SW480 (cell line): ENCODE data around the gene ACTL7B.
A peak's percentile ranks its signal among the peaks of the same experiment; 100 is the strongest.
"Not testable (repeated sequence)": the region's sequence is repeated elsewhere in the genome, so short reads cannot be mapped to it uniquely, and the experiment has no call there.

Experiments used
- DNase-seq: peaks from one replicate; pipeline ENCODE4 v3.0.0-alpha.2; 2016; ENCODE audit warnings: low spot score

ACTL7B gene, protein sequence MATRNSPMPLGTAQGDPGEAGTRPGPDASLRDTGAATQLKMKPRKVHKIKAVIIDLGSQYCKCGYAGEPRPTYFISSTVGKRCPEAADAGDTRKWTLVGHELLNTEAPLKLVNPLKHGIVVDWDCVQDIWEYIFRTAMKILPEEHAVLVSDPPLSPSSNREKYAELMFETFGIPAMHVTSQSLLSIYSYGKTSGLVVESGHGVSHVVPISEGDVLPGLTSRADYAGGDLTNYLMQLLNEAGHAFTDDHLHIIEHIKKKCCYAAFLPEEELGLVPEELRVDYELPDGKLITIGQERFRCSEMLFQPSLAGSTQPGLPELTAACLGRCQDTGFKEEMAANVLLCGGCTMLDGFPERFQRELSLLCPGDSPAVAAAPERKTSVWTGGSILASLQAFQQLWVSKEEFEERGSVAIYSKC

DNA sequence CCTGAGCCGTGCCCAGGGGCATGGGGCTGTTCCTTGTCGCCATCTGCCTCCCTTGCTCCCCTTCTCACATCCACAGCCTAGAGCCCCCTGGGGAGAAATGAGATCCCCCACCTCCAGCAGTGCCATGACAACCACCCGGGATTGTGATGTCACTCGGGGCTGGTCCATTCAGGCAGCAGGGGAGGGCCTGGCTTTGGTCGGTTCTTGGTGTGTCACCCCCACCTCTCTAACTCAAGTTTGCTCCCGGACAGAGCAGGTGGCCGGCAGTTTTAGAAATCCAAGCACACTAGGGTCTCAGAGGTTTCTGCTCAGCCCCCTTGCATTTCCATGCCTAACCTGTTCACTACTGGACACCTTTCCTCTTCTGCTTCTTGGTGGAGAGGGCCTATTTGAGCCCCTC is at the start of gene ACTL7B:
Gene ACTL7B (minus strand): TSS at position 99 of the 400 bp plus-strand sequence. CDS start 56 bp downstream, at position 43.
- DNase-seq, result no peak

DNA sequence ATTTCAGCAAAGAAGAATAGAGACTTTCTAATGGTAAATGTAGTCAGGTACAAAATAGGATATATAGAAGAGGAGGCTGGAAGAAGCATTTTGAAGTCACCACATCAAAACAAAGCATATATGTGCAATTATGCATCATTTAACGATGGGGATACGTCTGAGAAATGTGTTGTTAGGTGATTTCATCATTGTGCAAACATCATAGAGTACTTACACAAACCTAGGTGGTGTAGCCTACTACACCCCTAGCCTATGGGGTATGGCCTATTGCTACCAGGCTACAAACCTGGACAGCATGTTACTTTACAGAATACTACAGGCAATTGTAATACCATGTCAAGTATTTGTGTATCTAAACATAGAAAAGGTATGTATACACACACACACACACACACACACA is 49.7 kb upstream of the ACTL7B start:
- DNase-seq, result no peak

DNA sequence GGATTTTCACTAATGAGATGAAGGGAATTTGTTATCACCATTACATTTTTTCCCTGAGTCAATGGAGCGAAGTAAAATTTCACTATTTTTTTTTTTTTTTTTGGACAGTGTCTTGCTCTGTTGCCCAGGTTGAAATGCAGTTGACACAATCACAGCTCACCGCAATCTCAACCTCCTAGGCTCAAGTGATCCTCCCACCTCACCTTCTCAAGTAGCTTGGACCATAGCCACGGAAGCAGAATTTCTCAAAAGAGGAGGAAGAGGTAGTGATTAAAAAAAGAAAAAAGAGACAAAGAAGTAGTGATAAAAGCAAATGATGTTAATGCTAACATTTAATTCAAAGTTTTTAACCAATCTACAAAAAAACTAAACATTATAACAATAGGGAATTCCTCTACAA is 48.4 kb upstream of the ACTL7B start:
- no peak for DNase-seq

DNA sequence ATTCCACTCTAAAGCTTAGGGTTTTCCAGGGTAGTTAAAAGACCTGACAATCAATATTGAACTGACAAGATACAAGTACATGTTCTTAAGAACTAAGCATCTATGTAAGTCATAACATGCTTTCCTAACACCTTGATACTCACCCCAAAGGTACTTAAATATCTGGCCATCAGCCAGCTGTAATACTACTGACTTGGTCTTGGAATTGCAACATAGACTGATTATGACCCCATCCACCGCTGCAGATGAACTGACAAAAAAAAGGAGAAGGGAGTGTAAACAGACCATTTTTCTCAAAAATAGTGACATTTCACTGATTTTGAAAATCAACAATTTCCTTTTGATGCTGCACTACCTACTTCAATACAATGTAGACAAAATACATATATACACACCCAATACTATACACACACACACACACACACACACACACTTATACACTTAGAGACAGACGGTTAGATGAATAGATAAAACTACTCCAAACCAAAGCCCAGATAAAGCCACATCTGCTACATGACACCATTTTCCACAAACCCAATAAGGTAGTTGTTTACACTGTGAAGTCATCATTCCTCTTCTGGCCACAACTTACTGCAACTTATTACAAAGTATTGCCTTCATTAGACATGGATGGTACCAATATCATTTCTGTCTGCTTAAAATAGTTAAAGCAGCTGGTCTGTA is 47.8 kb upstream of the ACTL7B start:
- DNase-seq, result no peak

DNA sequence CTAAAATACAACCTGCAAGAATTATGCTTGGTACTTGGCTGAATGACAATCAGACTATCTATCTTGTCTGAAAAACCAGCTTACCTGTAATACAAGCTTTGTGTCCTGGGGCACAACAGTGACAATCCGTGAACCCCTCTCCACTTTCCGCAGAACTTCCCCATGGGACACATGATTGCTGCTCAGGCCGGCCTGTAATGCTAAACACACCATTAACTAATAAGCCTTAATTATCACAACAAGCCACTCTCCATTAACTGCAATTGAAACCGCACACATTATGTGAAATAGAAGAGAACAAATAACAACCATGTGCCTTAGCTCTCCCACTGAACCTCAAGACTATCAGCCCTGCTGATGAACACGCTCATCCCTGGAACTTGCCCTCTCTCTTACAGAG is 44.4 kb upstream of the ACTL7B start:
- DNase-seq, result no peak

DNA sequence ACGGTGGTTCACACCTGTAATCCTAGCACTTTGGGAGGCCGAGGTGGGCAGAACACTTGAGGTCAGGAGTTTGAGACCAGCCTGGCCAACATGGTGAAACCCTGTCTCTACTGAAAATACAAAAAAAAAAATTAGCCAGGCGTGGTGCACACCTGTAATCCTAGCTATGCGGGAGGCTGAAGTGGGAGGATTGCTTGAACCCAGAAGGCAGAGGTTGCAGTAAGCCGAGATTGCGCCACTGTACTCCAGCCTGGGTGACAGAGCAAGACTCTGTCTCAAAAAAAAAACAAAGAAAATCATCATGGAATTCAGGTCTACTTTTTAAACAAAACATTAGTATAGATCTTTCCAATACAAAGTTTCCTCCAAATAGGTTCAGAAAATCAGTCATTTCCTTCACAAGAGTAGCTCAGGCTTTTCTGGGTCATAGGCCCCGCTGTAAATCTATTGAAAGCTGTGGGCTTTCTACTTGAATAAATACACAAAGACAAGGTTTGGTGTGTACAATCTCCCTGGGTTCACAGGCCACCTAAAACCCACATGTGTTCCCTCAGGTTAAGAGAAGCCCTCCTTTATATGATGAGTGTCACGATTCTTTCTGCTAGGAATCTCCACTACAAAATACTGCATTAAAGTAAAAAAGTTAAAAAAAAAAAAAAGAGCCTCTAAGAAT is 43.4 kb upstream of the ACTL7B start:
- not testable (repeated sequence) for DNase-seq

DNA sequence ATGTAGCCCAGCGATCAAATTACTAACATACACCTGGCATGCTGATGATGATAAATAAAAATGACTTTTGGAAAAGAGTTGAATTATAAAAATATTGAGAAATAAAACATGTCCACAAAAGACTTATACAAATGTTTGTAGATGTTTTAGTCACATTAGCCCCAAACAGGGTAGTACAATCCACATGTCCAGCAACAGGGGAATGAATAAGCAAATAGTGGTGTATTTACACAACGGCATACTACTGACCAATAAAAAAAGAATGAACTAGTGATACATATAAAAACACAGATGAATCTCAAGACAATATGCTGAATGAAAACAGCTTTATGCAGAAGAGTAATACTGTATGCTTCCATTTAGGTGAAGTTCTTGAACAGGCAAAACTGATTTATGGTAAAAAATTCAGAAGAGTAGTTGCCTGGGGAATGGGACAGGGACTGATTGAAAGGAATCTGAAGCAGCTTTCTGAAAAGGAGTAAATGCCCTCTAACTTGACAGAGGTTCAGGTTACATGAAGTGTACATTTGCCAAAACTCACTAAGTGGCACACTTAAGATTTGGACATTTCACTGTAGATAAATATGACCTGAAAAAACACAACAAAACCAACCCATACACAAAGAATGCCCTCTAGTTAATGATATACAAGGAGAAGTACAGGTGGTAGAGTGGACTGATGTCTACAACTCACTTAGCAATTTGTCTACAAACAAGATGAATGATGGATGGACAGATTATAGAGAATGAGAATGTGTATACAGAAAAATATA is 41.7 kb upstream of the ACTL7B start:
- no peak for DNase-seq

DNA sequence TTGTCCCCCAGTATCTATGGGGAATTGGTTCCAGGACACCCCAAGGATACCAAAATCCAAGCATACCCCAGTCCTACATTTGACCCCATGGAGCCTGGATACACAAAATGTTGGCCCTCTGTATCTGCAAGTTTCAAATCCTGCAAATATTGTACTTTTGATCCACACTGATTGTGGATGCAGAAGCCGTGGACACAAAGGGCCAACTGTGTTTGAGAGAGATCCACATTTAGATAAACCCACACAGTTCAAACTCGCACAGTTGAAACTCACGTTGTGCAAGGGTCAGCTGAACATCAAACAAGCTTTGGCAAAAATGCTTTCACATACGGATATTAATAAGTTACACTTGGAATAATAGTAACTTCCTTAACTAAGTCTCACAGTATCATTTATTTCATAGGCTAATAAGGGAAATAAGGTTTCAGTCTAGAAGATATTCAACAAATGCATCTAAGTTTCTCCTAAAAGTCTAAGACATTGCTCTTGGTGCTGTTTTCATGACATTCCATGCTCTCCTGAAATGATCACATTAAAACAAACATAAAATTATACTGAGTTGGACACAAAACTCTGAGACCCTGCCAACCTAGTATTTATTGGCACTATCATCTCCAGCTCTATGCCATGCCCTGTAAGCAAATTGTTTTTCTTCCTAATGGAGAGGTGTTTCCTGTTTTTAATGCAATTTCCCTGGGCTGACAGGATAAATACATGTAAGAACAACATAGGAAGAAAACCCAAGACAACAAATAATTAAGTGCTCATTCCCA is 38.6 kb upstream of the ACTL7B start:
- no peak for DNase-seq

DNA sequence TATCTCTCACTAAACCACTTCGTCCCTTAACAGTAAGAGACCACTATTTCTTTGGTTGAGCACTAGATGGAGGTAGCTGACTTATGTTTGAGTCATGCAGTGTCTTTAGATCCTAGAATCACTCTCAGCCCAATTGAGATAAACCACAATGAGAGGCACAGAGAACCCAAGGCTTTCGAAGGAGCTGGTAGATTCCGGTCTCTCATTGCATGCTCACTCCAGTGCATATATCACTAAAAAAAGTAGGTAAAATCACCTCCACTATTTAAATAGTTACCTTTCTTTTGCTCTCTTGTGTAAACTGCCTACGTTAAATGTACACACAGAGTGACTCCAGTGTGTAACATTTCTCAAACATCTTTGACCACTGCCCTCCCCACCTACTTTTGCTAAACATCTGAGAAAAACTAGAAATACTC is 33.9 kb upstream of the ACTL7B start:
- DNase-seq, result peak; percentile 34

DNA sequence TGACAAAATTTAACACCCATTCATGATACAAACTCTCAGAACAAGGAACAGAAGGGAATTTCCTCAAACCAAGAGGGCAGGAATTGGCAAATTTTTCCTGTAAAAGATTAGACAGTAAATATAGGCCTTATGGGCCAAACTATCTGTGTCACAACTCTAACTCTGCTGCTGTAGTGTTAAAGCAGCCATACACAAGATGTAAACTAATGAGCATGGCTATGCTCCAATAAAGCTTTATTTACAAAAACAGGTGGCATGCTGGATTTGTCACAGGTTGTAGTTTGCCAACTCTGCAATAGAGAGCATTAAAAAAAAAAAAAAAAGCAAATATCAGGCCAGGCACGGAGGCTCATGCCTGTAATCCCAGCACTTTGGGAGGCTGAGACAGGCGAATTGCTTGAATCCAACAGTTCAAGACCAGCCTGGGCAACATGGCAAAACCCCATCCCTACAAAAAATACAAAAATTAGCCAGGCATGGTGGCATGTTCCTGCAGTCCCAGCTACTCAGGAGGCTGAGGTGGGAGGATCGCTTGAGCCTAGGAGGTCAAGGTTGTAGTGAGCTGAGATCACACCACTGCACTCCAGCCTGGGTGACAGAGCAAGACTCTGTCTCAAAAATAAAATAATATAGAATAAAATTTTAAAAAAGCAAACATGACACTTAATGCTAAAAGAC is 30.9 kb upstream of the ACTL7B start:
- not testable (repeated sequence) for DNase-seq

DNA sequence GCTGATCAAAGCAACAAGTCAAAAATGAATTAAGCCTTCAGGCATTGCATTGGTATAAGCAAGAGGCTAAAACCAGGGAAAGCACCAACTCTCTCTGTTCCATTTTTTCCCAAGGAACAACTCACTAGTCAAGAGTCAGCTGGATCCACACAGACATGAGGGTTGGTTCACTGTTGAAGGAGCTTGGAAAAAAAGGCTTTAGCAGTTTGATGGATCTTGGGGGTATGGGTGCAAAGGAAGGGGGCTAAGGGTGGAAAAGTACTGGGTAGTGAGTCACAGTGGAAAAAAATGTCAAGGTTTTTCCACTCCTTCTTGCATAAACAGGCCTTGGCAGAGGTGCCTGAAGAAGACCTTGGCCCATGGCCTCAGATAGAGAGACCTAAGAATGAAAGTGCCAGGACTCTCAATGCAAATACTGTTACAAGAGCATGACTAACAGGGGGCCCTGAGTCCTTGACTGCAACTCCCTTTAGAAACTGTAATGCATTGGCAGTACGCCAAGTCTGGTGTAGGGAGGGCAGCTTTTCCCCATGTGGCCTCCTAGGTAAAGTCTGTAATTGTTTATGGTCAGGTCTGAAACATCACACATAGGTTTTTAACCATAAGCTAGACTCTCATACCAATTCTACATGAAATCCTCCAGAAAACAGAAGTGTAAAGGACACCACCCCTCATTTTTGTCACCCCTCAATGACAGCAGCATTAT is 30.0 kb upstream of the ACTL7B start:
- DNase-seq, result peak; percentile 59

DNA sequence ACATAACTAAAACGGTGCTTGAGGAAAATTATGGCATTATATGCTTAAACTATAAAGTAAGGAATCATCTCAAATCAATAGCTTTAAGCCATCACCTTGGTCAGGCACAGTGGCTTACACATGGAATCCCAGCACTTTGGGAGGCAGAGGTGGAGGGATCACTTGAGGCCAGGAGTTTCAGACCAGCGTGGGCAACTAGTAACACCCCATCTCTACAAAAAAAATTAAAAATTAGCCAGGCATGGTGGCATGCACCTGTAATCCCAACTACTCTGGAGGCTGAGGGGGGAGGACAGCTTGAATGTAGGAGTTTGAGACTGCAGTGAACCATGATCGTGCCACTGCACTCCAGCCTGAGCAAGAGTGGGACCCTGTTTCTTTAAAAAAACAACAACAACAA is 28.9 kb upstream of the ACTL7B start:
- DNase-seq, result no peak

DNA sequence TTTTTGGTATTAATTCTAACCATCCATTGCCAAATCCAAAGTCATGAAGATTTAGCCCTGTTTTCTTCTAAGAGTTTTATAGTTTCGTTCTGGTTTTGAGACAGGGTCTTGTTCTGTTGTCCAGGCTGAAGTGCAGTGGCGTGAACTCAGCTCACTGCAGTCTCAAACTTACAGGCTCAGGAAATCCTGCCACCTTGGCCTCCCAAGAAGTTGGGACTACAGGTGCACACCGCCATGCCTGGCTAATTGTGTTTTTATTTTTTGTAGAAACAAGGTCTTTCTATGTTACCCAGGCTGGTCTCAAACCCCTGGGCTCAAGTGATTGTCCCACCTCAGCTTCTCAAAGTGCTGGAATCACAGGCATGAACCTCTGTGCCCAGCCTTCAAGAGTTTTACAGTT is 27.3 kb upstream of the ACTL7B start:
- no peak for DNase-seq

DNA sequence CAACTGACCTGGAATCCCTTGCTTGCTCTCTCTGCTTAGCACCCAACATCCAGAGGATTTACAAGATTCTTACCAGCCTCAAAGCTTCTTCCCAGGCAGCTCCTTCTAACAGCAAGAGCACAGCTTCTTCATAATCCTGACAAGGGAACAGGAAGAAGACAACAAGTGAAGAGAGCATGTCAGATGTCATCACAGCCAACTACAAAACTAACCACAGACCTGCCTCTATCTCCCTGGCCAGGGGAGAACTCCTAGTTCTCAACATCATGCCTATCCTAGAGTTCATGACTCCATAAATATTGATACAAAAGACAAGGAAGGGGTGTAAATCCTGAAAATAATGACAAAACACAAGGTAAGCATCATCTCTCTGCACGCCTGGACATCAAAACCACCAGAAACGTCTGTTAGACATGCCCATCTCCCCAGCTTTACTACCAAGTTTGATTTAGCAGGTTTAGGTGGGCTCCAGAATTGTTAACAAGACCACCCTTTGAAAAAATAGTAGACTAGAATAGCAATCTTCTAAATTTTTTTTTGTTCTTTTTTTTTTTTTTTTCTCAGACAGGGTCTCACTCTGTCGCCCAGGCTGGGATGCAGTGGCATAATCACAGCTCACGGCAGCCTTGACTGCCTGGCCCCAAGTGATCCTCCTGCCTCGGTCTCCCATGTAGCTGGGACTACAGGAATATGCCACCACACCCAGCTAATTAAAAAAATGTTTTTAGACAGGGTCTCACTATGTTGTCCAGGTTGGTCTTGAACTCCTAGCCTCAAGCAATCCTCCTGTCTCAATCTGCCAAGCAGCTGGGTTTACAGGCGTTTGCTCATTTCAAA is 26.5 kb upstream of the ACTL7B start:
- no peak for DNase-seq

DNA sequence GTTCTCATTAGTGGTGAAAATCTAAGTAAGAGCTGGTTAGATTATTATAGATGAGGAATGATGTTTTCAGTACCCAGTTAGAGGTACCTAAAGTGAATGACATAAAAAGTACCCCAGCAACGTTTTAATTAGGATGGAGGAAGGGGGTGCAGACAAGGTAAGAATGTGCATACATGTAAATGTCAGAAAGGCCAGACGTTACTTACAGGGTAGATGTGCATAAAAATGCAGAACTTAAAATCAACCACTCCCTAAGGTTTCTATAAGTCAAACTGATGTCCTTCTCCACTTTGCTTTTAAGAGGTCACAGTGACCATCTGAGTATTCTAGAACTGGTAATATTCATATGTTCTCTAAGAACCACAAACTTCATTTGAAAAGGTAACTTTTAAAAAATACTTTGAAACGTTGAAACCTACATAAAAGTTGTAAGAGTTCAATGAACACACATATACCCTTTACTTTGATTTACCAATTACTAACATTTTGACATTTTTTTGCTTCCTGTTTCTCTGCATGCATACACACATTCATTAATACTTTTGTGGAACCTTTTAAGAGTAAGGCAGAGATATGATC is 25.0 kb upstream of the ACTL7B start:
- DNase-seq, result no peak

DNA sequence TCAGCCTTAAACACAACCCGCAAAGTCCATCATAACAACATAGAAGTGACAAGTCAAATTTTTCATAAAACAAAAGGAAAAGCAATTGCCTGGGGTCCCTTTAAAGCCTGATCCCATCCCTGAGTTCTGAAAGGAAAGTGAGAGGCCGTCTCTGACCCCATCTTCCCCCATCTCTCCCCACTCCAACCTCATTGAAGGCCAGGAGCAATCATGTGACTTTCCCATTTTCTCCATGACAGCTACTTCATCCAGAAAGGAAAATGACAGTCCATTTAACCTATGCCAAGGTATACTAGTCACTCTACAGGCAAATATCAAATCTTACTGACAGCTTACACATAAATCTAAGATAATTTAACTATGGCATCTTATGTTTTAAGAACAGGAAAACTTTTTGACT is 21.7 kb upstream of the ACTL7B start:
- no peak for DNase-seq

DNA sequence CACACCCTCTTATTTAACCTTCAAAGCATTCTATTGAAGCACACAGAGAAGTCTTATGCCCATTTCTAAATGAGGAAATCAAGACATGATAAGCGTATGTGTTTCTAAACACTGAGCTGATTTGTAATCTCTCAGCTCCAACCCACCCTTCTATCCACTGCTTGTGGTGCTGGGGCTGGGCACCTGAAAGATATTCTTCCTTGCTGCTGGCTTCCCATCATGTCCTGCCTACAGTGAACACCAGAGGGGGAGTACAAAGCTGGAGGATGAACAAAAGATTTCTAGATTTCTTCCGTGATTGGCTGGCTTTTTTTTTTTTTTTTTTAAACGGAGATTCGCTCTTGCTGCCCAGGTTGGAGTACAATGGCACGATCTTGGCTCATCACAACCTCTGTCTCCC is 20.6 kb upstream of the ACTL7B start:
- no peak for DNase-seq

DNA sequence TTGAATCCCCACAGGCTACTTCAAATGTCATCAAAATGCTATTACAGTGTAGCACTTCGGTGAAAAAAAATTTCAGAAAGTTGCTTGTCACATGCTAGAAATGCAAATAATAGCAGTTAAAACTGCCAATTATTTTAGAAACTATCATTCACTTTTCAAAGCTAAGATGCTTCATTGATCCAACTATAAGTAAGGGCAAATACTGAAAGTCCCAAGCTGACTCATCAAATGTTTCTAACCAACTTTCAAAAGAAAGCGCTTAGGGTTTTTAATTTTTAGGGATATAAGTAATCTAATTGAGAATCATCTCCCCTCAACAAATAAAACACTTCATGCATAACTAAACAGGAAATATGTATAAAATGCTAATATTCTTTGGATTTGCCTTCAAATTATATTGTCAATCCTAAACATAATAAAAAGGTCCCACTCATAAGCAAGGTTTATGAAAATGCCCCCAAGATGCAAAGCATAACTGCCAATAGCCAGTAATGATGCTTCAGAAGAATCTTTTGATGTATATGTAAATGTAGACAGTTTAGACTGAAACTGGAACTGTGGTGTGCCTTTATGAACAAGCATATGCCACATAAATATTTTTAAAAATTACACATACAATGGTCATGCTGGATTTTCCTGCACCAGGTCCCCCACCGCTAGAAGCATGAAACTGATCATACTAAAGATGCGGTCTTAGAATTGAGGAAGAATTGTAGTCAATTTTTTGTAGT is 18.4 kb upstream of the ACTL7B start:
- DNase-seq, result no peak
